ENCODE data around the gene PDS5B. TPM values are rescaled to one million over a fixed set of nuclear protein-coding genes. Genes with fewer than 3 reads are reported as not detected.
A peak's percentile ranks its signal among the peaks of the same experiment; 100 is the strongest.

The PDS5B gene
- 10 to 100 TPM; 18.0 to 27.3 (median 21.2) TPM for total RNA-seq

GRCh38 chr13:32586080-32586900 lies at the start of gene PDS5B:
TSS of gene PDS5B (plus strand) at chr13:32586452. CDS start at chr13:32648773, 62,321 bp downstream.
- intact Hi-C loops (cut with DNase I; ENCODE audit: low total_unique reads): loop anchor here (1.0 to 10.0 kb wide), 8 partner anchors 48 to 1136 kb away; partner anchors contain the start of genes KL, N4BP2L1, N4BP2L2 and STARD13
- in situ Hi-C loops (cut with MboI; ENCODE audit: low sequenced_read_pairs in 4 of 4): loop anchor here (10.0 to 25.0 kb wide), 5 partner anchors 49 to 1126 kb away; partner anchors contain the start of gene KL (in 1 of the 4)
- ATAC-seq (peak; percentile 87 to 92), DNase-seq (peak; percentile 91 to 93)
- Histone ChIP-seq H3K36me3 (no peaks in the 10 kb centered on the region), H3K4me3 (peak within 1 kb of the TSS; percentile 68 to 83 (median 74)), H3K4me1 (peaks cover 27 to 33% of the 10 kb centered on the region in 2 donors), H3K9me3 (no peaks in the 10 kb centered on the region), H3K27ac (peak within 1 kb of the TSS; percentile 89 to 94 (median 92)), H3K27me3 (no peaks in the 10 kb centered on the region)
- TF ChIP-seq CTCF (IDR thresholded peaks at IDR 0.05 in 4 of 5, conservative IDR thresholded peaks at IDR 0.05 in 1 of 5) (peak; percentile 80 to 99 (median 98)), POLR2A (IDR thresholded peaks at IDR 0.05) (peak; percentile 56 to 64)

GRCh38 chr13:32537580-32538142 lies 48.6 kb upstream of the PDS5B start:
- TF ChIP-seq CTCF (IDR thresholded peaks at IDR 0.05 in 4 of 5, conservative IDR thresholded peaks at IDR 0.05 in 1 of 5) (no peak), POLR2A (IDR thresholded peaks at IDR 0.05) (no peak)
- DNase-seq (peak; percentile 4 to 36), ATAC-seq (peak; percentile 3 to 10)
- Histone ChIP-seq H3K4me3 (peak overlapping the region; percentile 77 to 94 (median 90)), H3K4me1 (peaks cover 48 to 49% of the 10 kb centered on the region in 2 donors), H3K36me3 (peaks cover 0 to 14% of the 10 kb centered on the region in 2 donors), H3K27me3 (no peaks in the 10 kb centered on the region), H3K9me3 (no peaks in the 10 kb centered on the region), H3K27ac (peak overlapping the region; percentile 88 to 99 (median 97))
- in situ Hi-C loops (cut with MboI; ENCODE audit: low sequenced_read_pairs in 4 of 4) (no loop called here), intact Hi-C loops (cut with DNase I; ENCODE audit: low total_unique reads) (loop anchor here (1.0 to 10.0 kb wide), 7 partner anchors 49 to 1375 kb away; partner anchors contain the start of genes BRCA2, HSPH1, PDS5B and ZAR1L)

GRCh38 chr13:32538143-32538620 lies 48.1 kb upstream of the PDS5B start:
- ATAC-seq: peak; percentile 59 to 73
- H3K36me3 ChIP-seq: peaks cover 0 to 14% of the 10 kb centered on the region in 2 donors
- peaks cover 43 to 44% of the 10 kb centered on the region in 2 donors for H3K4me1 ChIP-seq

More at GRCh38 chr13:32538143-32538620, 48.1 kb upstream of the PDS5B start:
- intact Hi-C loops (cut with DNase I; ENCODE audit: low total_unique reads) (loop anchor here (1.0 to 10.0 kb wide), 7 partner anchors 48 to 1376 kb away; partner anchors contain the start of genes BRCA2, HSPH1, PDS5B and ZAR1L), in situ Hi-C loops (cut with MboI; ENCODE audit: low sequenced_read_pairs in 4 of 4) (no loop called here)
- Histone ChIP-seq H3K27ac (peak overlapping the region; percentile 88 to 99 (median 97)), H3K27me3 (no peaks in the 10 kb centered on the region), H3K4me3 (peak overlapping the region; percentile 77 to 94 (median 90)), H3K9me3 (no peaks in the 10 kb centered on the region)
- DNase-seq: peak; percentile 17 to 54
- TF ChIP-seq POLR2A (IDR thresholded peaks at IDR 0.05) (no peak), CTCF (IDR thresholded peaks at IDR 0.05 in 4 of 5, conservative IDR thresholded peaks at IDR 0.05 in 1 of 5) (no peak)

Measured in gastrocnemius medialis (tissue), 4 donors.